Measurements from ENCODE around the gene TP53BP2. TPM values are rescaled to one million over a fixed set of nuclear protein-coding genes. Genes with fewer than 3 reads are reported as not detected.

The TP53BP2 gene
- total and polyA plus RNA-seq, 4 donors, result 3.9 to 26.8 (median 13.0) TPM

- TF ChIP-seq, protein P1, sequence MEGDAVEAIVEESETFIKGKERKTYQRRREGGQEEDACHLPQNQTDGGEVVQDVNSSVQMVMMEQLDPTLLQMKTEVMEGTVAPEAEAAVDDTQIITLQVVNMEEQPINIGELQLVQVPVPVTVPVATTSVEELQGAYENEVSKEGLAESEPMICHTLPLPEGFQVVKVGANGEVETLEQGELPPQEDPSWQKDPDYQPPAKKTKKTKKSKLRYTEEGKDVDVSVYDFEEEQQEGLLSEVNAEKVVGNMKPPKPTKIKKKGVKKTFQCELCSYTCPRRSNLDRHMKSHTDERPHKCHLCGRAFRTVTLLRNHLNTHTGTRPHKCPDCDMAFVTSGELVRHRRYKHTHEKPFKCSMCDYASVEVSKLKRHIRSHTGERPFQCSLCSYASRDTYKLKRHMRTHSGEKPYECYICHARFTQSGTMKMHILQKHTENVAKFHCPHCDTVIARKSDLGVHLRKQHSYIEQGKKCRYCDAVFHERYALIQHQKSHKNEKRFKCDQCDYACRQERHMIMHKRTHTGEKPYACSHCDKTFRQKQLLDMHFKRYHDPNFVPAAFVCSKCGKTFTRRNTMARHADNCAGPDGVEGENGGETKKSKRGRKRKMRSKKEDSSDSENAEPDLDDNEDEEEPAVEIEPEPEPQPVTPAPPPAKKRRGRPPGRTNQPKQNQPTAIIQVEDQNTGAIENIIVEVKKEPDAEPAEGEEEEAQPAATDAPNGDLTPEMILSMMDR (IDR thresholded peaks at IDR 0.05; ENCODE audit: low read depth, low read length, missing input control), result no peak
- peak; percentile 95 for TF ChIP-seq ZBTB33 (IDR thresholded peaks at IDR 0.05)
Observed at GRCh38 chr1:223886516-223886921, 40.8 kb upstream of the TP53BP2 start (continued).

- H3K27ac ChIP-seq (ENCODE audit: low read depth in 1 of 2, low read length in 2 of 2), result peak overlapping the region; percentile 82 to 89
- no peak for DNase-seq (ENCODE audit: low spot score)
- H3K9ac ChIP-seq (ENCODE audit: low read depth in 1 of 2, low read length in 2 of 2), result no peak overlapping the region
- 67% methylated on average over 3 of the region's 3 CpGs for WGBS
- no peaks in the 10 kb centered on the region for H3K27me3 ChIP-seq (ENCODE audit: control insufficient read depth in 4 of 4, insufficient read depth in 4 of 4, low read length in 3 of 4)
- peaks cover 6 to 38% (median 14%) of the 10 kb centered on the region in 4 donors for H3K4me1 ChIP-seq (ENCODE audit: control insufficient read depth in 4 of 4, insufficient read depth in 4 of 4, low read length in 3 of 4)
- no peaks in the 10 kb centered on the region for H3K36me3 ChIP-seq (ENCODE audit: control insufficient read depth in 4 of 4, insufficient read depth in 3 of 4, low read depth in 1 of 4, low read length in 3 of 4)
- TF ChIP-seq SP1 (IDR thresholded peaks at IDR 0.05) (peak; percentile 33), HNF4A (conservative IDR thresholded peaks at IDR 0.05) (peak; percentile 53 to 58), ZBTB33 (IDR thresholded peaks at IDR 0.05) (no peak), RXRA (IDR thresholded peaks at IDR 0.05) (peak; percentile 65 to 73), TAF1 (conservative IDR thresholded peaks at IDR 0.05) (no peak), NR2F2 (IDR thresholded peaks at IDR 0.05) (peak; percentile 20), YY1 (IDR thresholded peaks at IDR 0.05) (peak; percentile 43), MAX (IDR thresholded peaks at IDR 0.05) (peak; percentile 51)
- no peaks in the 10 kb centered on the region for H3K9me3 ChIP-seq (ENCODE audit: control insufficient read depth in 4 of 4, low read length in 3 of 4)
- H3K4me3 ChIP-seq (ENCODE audit: low read depth in 1 of 3, low read length in 3 of 3), result no peak overlapping the region
Observed at GRCh38 chr1:223885614-223886013, 39.9 kb upstream of the TP53BP2 start.

GRCh38 chr1:223878598-223879325 is 33.0 kb upstream of the TP53BP2 start:
- Histone ChIP-seq H3K4me3 (ENCODE audit: low read depth in 1 of 3, low read length in 3 of 3) (no peak overlapping the region), H3K27ac (ENCODE audit: low read depth in 1 of 2, low read length in 2 of 2) (no peak overlapping the region), H3K9ac (ENCODE audit: low read depth in 1 of 2, low read length in 2 of 2) (no peak overlapping the region), H3K27me3 (ENCODE audit: control insufficient read depth in 4 of 4, insufficient read depth in 4 of 4, low read length in 3 of 4) (no peaks in the 10 kb centered on the region), H3K4me1 (ENCODE audit: control insufficient read depth in 4 of 4, insufficient read depth in 4 of 4, low read length in 3 of 4) (no peaks in the 10 kb centered on the region), H3K36me3 (ENCODE audit: control insufficient read depth in 4 of 4, insufficient read depth in 3 of 4, low read depth in 1 of 4, low read length in 3 of 4) (no peaks in the 10 kb centered on the region), H3K9me3 (ENCODE audit: control insufficient read depth in 4 of 4, low read length in 3 of 4) (no peaks in the 10 kb centered on the region)
- TF ChIP-seq REST (IDR thresholded peaks at IDR 0.05) (no peak), GABPA (IDR thresholded peaks at IDR 0.05 in 1 of 2, conservative IDR thresholded peaks at IDR 0.05 in 1 of 2) (no peak), YY1 (IDR thresholded peaks at IDR 0.05) (no peak), RAD21 (IDR thresholded peaks at IDR 0.05) (no peak), MAX (IDR thresholded peaks at IDR 0.05) (no peak)
- WGBS, result 97% methylated on average over 1 of the region's 1 CpG
- no peak for DNase-seq (ENCODE audit: low spot score)

Measured in liver (tissue), 9 donors.